Globus pallidus (tissue), 1 donor: Measurements from ENCODE around the gene NCOA6.

Source experiments
- DNase-seq: peaks from one replicate; pipeline ENCODE4 v3.0.0-alpha.2; 2015; ENCODE audit warnings: low spot score

NCOA6 gene

GRCh38 chr20:34825530-34826362 lies at the start of gene NCOA6:
Gene NCOA6 (minus strand): TSS chr20:34825651. CDS start chr20:34782355, 43,296 bp downstream.
- peak; percentile 89 for DNase-seq

DNA sequence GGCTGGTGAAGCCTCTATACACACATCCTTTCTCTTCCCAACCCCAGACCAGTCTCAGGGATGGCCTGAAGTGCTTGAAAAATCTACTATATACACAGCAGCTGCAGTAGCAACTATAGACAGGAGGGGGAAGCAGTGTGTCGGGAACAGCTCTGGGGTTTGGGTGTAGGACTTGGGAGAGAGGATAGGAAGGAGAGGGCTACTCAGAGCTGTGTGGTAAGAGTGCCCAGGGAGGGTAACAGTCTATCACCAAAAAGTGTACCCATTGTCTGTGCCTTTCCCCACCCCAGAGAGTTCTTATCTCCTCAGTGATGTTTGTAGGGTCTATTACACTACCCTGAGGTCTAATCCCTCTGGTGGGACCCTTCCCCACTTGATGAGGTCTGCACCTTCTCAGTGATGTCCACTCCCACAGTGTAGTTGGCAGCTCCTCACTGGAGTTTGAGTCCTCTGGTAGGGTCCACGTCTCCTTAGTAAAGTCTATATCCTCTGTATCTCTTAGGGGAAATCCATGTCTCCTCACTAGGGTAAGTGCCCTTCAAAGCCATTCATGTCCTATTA lies 48.7 kb upstream of the NCOA6 start:
- DNase-seq, result peak; percentile 89

DNA sequence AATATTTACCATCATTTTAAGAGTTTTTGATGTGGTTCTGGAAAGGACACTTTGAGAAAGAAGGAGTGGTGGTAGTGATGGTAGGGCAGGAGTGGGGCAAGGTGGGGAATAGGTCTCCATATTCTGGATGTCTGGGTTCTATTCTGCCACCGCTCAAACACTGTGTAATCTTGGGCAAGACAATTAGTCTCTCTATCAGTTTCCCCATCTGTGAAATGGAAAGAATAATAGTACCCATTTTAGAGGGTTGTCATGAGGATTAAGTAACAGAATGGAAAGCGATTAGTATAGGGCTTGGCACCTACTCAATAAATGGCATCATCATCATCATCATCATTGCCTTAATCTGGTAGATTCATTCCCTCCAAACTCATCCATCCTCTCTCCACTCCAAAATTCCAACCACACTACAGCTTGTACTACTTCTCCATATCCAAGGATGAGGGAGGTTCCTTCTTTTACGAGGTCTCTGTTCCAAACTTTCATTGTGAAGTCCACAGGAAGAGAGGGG lies 48.2 kb upstream of the NCOA6 start:
- no peak for DNase-seq

DNA sequence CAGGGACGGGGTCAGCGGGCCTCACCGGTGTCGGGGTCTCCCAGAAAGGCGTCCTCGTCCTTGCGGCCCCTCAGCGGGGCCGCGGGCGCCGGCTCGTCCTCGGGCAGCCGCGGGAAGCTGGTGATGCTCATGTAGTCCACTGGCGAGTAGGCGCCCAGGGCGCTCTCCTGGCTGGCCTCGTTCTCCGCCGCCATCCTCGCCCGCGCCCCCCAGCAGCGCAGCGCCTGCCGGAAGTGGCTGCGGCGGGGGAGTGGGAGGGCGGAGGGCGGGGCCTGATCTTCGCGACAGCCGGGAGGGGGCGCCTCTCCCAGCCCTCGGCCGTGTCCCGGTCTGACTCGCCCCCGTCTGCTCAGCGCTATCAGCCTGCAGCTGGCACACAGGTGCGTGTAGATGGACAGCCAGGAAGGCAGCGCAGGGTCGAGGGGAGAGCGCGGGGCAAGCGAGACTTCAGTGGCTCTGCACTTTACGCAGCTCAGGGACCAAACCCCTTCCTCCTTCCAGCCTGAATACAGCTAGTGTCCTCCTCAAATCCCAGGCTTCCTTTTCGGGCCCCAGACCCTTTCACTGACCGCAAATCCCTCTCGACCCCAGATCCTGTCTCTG lies 47.3 kb upstream of the NCOA6 start, which contains the start of gene GGT7:
GGT7 (minus strand) TSS at position 235 of the 603 bp plus-strand sequence; CDS start at position 194, 41 bp downstream.
- DNase-seq, result peak; percentile 83

DNA sequence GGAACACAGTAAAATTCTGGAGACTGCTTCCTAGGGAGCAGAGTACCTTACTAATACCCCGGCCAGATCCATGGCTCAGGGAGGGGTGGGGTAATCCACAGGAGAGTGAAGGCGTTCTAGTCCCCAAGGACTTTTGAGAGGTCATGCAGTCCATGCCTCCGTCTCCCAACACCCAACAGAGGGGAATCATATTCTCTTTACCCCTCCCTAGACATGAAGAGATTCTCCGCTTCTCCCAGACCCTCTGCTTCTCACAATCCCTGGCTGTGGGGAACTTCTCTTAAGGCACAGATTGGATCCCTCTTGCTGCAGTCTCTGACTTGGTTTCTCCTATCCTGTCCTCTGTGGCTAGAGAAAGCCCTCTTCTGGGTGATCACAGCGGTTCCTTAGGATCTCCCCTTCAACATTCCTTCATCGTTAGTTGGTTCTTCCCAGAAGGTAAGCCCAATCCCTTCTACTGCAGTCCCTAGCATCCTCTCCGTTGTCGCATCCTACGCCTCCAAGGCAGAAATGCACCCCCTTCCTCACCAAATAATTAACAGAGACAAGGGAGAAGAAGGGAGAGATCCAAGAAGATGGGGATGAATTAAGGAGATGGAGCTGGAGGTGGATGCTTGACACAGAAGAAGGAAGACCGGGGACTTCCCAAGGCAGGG lies 46.6 kb upstream of the NCOA6 start:
- no peak for DNase-seq

GRCh38 chr20:34871320-34871926 lies 46.0 kb upstream of the NCOA6 start:
- no peak for DNase-seq

- no peak for DNase-seq
Measured at GRCh38 chr20:34864216-34864615, 38.8 kb upstream of the NCOA6 start.

DNA sequence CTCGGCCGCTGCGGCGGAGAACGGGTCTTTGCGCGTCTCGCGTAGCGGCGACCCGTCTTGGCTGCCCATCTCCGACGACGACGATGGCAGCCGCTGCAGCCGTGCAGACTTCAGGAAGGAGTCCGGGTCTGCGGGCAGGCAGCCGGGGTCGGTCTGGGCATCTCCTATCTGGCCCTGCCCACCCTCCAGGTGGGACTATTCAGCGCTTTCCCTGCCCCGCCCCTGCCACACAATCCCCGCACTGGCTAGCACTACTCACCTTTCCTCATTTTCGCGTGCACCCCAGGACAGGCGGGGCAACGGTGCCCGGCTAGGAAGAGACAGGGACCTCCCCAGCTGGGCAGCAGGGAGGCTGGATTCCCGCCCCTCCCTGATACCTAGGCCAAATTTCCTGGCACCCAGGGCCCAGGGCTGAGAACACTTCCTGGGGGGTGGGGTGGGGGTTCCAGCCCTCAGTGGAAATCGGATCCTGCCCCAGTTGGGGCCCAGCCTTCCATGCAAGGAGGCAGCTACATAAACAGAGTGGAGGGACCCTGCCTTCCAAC lies 38.0 kb upstream of the NCOA6 start:
- no peak for DNase-seq

DNA sequence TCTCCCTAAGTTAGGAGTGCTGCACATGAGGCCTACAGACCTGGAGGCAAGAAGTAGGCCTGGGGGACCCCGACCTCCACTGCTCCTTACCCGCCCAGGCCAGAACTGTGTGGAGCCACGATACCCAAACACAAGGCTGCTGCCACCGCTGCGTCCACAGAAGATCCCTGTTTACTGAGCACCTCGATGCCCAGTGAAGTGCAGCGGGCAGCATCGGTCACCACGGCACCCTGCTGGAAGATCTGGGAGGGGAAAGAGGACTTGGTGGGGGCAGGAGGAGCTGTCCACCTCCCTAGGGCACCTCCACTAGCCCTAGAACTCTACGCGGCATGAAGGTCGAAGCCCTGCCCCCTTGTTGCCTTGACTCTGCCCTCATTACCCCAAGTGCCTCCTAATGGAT lies 37.3 kb upstream of the NCOA6 start:
- DNase-seq, result no peak

GRCh38 chr20:34861386-34862084 lies 36.1 kb upstream of the NCOA6 start:
- no peak for DNase-seq

DNA sequence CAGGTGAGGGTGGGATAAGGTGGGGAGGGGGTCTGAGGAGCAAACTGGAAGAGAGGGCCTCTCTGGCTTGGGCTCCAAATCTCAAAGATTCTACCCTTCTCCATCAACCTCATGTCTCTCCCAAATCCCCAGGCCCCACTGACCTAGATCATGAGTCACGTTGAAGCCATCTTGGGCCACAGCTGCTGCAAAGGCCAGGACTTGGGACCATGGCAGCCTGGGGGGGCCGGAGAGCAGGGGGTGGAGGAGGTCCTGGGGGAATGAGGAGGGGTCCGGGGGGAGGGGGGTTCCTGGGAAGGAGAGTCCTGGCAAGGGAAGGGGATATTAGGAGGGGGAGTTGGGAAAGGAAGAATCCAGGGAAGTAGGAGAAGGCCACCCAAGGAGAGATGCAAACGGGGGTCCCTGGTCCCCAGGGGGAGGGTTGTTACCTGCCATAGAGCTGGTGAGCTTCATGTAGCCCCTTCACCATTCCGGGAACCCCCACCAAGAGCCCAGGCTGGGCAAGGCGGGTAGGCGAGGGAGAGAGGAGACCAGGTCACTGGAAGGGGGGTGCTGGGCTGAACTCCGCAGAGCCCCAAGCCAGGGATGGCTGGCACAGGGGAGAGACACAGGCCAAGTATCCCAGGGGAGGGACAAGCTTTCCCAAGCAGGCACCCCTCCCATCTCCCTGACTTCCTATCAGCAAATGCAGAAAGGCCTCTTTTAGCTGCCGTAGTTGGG lies 34.5 kb upstream of the NCOA6 start:
- no peak for DNase-seq

GRCh38 chr20:34859367-34859766 lies 33.9 kb upstream of the NCOA6 start:
- no peak for DNase-seq

GRCh38 chr20:34852298-34852697 lies 26.8 kb upstream of the NCOA6 start:
- DNase-seq, result no peak

DNA sequence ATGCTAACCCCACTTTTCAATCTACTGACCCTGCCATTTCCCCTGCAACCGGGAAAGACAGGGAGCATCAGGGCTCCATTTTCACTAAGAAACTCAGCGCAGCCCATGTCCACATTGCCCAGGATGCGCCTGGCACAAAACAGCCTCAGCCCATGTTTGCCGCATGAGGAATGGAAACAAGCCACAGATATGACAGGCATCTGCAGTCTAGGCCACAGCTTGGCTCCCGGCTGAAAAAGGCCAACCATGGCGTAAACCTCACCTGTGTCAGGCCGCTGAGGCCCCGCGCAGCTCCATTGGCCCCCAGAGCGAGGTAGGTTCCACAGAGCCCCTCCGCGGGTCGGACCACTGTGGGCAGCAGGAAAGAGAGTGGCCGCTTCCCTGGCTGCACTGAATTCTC lies 25.5 kb upstream of the NCOA6 start:
- no peak for DNase-seq

DNA sequence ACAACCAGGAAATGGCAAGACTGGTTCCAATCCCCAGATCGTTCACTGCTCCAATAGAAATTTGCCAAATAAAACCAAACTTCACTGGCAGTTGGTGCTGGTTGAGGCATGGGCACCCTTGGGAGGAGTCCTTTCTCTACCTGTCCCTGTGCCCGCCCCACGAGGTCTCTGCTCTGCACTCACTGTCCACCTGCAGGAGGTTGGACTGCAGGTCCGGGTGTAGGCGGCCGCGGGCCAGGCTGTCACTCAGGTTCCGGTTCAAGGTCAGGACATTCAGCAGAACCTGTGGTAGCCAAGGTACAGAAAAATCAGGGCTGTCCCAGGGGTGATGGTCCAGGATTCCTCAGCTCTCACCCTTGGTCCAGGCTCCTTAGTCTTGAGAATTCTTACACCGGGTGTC lies 24.3 kb upstream of the NCOA6 start:
- no peak for DNase-seq

DNA sequence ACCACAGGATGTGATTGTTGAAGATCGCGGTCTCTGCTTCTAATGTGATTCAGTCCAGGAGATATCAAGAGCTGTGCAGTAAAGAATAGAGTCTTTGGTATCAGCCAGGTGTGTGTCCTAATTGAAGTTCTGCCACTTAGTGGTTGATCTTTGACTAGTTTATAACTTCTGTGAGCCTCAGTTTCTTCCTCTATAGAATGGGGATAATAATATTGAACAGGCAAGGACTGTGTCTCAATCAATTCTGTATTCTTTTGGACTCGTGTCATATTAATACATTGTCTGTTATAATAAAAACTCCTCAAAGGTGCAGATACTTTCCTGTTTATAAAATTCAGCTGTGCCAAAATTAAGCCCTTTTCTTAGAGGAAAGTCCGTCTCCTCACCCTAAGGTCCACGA lies 23.1 kb upstream of the NCOA6 start:
- no peak for DNase-seq

DNA sequence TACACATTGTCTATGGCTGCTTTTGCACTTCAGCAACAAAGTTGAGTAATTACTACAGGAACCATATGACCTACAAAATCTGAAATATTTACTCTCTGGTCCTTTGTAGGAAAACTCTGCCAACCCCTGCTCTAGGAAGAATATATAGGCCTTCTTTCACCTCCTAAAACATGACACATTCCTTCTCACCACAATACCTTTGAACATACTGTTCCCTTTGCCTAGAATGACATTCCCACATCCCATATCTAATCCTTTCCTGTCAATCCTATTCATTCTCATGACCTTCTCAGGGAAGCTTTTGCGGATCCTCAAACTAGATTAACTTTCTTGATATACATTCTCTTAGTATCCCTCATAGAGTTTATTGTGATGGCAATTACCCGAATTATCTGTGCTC lies 18.0 kb upstream of the NCOA6 start:
- no peak for DNase-seq

GRCh38 chr20:34842143-34842542 lies 16.7 kb upstream of the NCOA6 start:
- DNase-seq, result no peak

- no peak for DNase-seq
Measured at GRCh38 chr20:34834459-34834893, 9.0 kb upstream of the NCOA6 start.

DNA sequence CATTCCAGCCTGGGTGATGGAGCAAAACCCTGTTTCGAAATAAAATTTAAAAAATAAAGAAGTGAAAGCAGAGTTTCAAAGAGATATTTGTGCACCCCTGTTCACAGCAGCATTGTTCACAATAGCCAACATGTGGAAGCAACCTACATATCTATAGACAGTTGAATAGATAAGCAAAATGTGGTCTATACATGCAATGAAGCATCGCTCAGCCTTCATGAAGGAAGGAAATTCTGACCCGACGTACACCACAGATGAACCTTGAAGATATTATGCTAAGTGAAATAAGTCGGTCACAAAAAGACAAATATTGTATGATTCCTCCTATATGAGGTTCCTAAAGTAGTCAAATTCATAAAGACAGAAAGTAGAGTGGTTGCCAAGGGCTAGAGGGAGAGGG lies 6.5 kb upstream of the NCOA6 start:
- DNase-seq, result no peak
